ENCODE measurements around the gene IL21. TPM values are rescaled to one million over a fixed set of nuclear protein-coding genes. Genes with fewer than 3 reads are reported as not detected.

The IL21 gene
- total RNA-seq, 1 experiment from 2014 or later: not detected

- no peak overlapping the region for H3K9ac ChIP-seq (ENCODE audit: extremely low read depth, insufficient read length, low read length)
- no peaks in the 10 kb centered on the region for H3K36me3 Mint-ChIP-seq (ENCODE audit: insufficient read depth in 1 of 3, low read depth in 3 of 3)
- H3K79me2 ChIP-seq (ENCODE audit: insufficient read depth, low read length): no peaks in the 10 kb centered on the region
- TF ChIP-seq CTCF (conservative IDR thresholded peaks at IDR 0.05): no peak
- H3K14ac ChIP-seq (ENCODE audit: insufficient read depth, low read length): no peak overlapping the region
- no peak overlapping the region for H3K27ac ChIP-seq (ENCODE audit: insufficient read length, low read depth, low read length)
- no peak overlapping the region for H3K23ac ChIP-seq (ENCODE audit: insufficient read length, low read depth, low read length)
- no peak overlapping the region for H2BK20ac ChIP-seq (ENCODE audit: low read depth, low read length, poor library complexity, severe bottlenecking)
- no peak overlapping the region for H2BK15ac ChIP-seq (ENCODE audit: low read depth, low read length)
- H3K9me3 ChIP-seq (ENCODE audit: control insufficient read depth, low read depth, low read length): no peaks in the 10 kb centered on the region
- no peak overlapping the region for H2BK12ac ChIP-seq (ENCODE audit: insufficient read length, low read depth, low read length)
- H3K23me2 ChIP-seq (ENCODE audit: insufficient read length, low read depth, low read length, poor library complexity, severe bottlenecking): no peaks in the 10 kb centered on the region
- no peaks in the 10 kb centered on the region for H3K4me1 ChIP-seq (ENCODE audit: insufficient read depth, low read length)
- H3K4ac ChIP-seq (ENCODE audit: low read depth, low read length): no peak overlapping the region
- H3T11ph ChIP-seq (ENCODE audit: low read length): no peak overlapping the region
- no peak overlapping the region for H3K4me2 ChIP-seq (ENCODE audit: insufficient read depth, insufficient read length, low read length)
- no peak overlapping the region for H4K91ac ChIP-seq (ENCODE audit: insufficient read length, low read depth, low read length)
- no peak overlapping the region for H3K4me3 Mint-ChIP-seq
- H4K8ac ChIP-seq (replicated peaks; ENCODE audit: insufficient read length, low read depth, low read length): no peak overlapping the region
- no peak overlapping the region for H2AK5ac ChIP-seq (ENCODE audit: insufficient read length, low read length)
- no peak overlapping the region for H2BK5ac ChIP-seq (ENCODE audit: insufficient read length, low read length)
- peaks cover 0 to 3% of the 10 kb centered on the region in 2 experiments; a peak in 1 of 4 replicates for H3K4me1 Mint-ChIP-seq
- no peaks in the 10 kb centered on the region; a peak in 3 of 5 replicates for H3K9me3 Mint-ChIP-seq
- H2BK120ac ChIP-seq (ENCODE audit: low read depth, low read length, poor library complexity, severe bottlenecking): no peak overlapping the region
- no peak overlapping the region for H2AFZ ChIP-seq (ENCODE audit: low read length)
- H4K5ac ChIP-seq (ENCODE audit: insufficient read length, low read depth, low read length): no peak overlapping the region
- no peak overlapping the region for H3K18ac ChIP-seq (ENCODE audit: insufficient read length, low read depth, low read length)
- H3K27me3 ChIP-seq (ENCODE audit: insufficient read depth, low read length): no peaks in the 10 kb centered on the region
- no peaks in the 10 kb centered on the region for H4K20me1 ChIP-seq (ENCODE audit: control insufficient read depth, insufficient read depth, insufficient read length)
- H3K27ac Mint-ChIP-seq: no peak overlapping the region
- no peaks in the 10 kb centered on the region for H3K79me1 ChIP-seq (ENCODE audit: insufficient read depth, low read depth, low read length, poor library complexity, severe bottlenecking)
- H3K27me3 Mint-ChIP-seq (ENCODE audit: low read depth): no peaks in the 10 kb centered on the region
- no peak for DNase-seq
- H3K56ac ChIP-seq (ENCODE audit: insufficient read length, low read depth, low read length): no peak overlapping the region
- no CpG with 5 or more reads among the region's 1 CpG for WGBS (ENCODE audit: extremely low coverage, insufficient read length, low lambda C conversion rate)
Measured at GRCh38 chr4:122663291-122663690, 42.4 kb upstream of the IL21 start.

Data from H9 (cell line).